OCI-LY1 (cell line): Measurements from ENCODE around the gene IMMP2L.

Source experiments
- H2AFZ ChIP-seq: fragments of 200-600 bp; sonication (generic), shearing (Covaris generic); 2 replicates; pipeline ENCODE4 v1.6.0; 2014; ENCODE audit warnings: antibody characterized with exemption, mild to moderate bottlenecking, low read length
- H3F3A ChIP-seq: fragments of 200-600 bp; sonication (generic), shearing (Covaris generic); 2 replicates; pipeline ENCODE4 v1.6.0; 2014; ENCODE audit warnings: mild to moderate bottlenecking, antibody characterized with exemption, low read length, moderate library complexity; ENCODE audit not compliant: insufficient read depth
- H3K27ac ChIP-seq: fragments of 200-600 bp; sonication (generic); 2 replicates; pipeline ENCODE4 v1.5.1; 2014; ENCODE audit warnings: low read length, mixed run types, mild to moderate bottlenecking, low read depth; ENCODE audit not compliant: poor library complexity, severe bottlenecking
- H3K27me3 ChIP-seq: fragments of 200-600 bp; sonication (generic); 2 replicates; pipeline ENCODE4 v1.6.0; 2014; ENCODE audit warnings: antibody characterized with exemption, mild to moderate bottlenecking, low read length, moderate library complexity; ENCODE audit not compliant: insufficient read depth
- H3K36me3 ChIP-seq: fragments of 200-600 bp; sonication (generic); 2 replicates; pipeline ENCODE4 v1.6.1; 2014; ENCODE audit warnings: mild to moderate bottlenecking, antibody characterized with exemption, low read length, moderate library complexity, mixed read lengths; ENCODE audit not compliant: insufficient read depth
- H3K4me1 ChIP-seq: fragments of 200-600 bp; sonication (generic); 2 replicates; pipeline ENCODE4 v1.5.1; 2014; ENCODE audit warnings: mild to moderate bottlenecking, low read length, moderate library complexity; ENCODE audit not compliant: insufficient read depth, severe bottlenecking
- H3K4me2 ChIP-seq: fragments of 200-600 bp; sonication (generic), shearing (Covaris generic); 2 replicates; pipeline ENCODE4 v1.6.1; 2014; ENCODE audit warnings: low read length
- H3K4me3 ChIP-seq: fragments of 200-600 bp; sonication (generic); 2 replicates; pipeline ENCODE4 v1.5.1; 2014; ENCODE audit warnings: low read length, low read depth, mild to moderate bottlenecking, mixed read lengths; ENCODE audit not compliant: poor library complexity, severe bottlenecking
- H3K79me2 ChIP-seq: fragments of 200-600 bp; shearing (Covaris generic); 2 replicates; pipeline ENCODE4 v1.6.1; 2016; ENCODE audit warnings: mixed run types, low read length, mixed read lengths; ENCODE audit not compliant: insufficient read depth
- H3K9ac ChIP-seq: fragments of 200-600 bp; sonication (generic), shearing (Covaris generic); 2 replicates; pipeline ENCODE4 v1.6.1; 2014; ENCODE audit warnings: mild to moderate bottlenecking, low read length, mixed read lengths
- H3K9me2 ChIP-seq: fragments of 200-600 bp; sonication (generic), shearing (Covaris generic); 2 replicates; pipeline ENCODE4 v1.6.1; 2014; ENCODE audit warnings: low read depth, mild to moderate bottlenecking, low read length, mixed read lengths
- H3K9me3 ChIP-seq: fragments of 200-600 bp; shearing (Covaris generic); 2 replicates; pipeline ENCODE4 v1.6.1; 2014; ENCODE audit warnings: low read length, mixed read lengths
- H4K20me1 ChIP-seq: fragments of 200-600 bp; sonication (generic), shearing (Covaris generic); 2 replicates; pipeline ENCODE4 v1.6.0; 2016; ENCODE audit warnings: mild to moderate bottlenecking, low read length; ENCODE audit not compliant: insufficient read depth
- EZH2 ChIP-seq: fragments of 200-600 bp; sonication (generic), shearing (Covaris generic); IDR thresholded peaks from 2 replicates; pipeline ENCODE4 v1.8.0; 2017; ENCODE audit warnings: borderline replicate concordance, mixed run types, mild to moderate bottlenecking, antibody characterized with exemption, low read length, moderate library complexity, mixed read lengths
- TF ChIP-seq, protein P1 (sequence below): fragments of 200-600 bp; sonication (generic), shearing (Covaris generic); IDR thresholded peaks from 2 replicates; pipeline ENCODE4 v1.5.1; 2017; ENCODE audit warnings: mild to moderate bottlenecking, antibody characterized with exemption, low read length, moderate library complexity, mixed read lengths

Gene IMMP2L

GRCh38 chr7:110870926-110871325 is 691.4 kb downstream of the IMMP2L start:
- TF ChIP-seq, protein P1, sequence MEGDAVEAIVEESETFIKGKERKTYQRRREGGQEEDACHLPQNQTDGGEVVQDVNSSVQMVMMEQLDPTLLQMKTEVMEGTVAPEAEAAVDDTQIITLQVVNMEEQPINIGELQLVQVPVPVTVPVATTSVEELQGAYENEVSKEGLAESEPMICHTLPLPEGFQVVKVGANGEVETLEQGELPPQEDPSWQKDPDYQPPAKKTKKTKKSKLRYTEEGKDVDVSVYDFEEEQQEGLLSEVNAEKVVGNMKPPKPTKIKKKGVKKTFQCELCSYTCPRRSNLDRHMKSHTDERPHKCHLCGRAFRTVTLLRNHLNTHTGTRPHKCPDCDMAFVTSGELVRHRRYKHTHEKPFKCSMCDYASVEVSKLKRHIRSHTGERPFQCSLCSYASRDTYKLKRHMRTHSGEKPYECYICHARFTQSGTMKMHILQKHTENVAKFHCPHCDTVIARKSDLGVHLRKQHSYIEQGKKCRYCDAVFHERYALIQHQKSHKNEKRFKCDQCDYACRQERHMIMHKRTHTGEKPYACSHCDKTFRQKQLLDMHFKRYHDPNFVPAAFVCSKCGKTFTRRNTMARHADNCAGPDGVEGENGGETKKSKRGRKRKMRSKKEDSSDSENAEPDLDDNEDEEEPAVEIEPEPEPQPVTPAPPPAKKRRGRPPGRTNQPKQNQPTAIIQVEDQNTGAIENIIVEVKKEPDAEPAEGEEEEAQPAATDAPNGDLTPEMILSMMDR, result peak; percentile 10; the same call in 1 of the 2 replicates
- TF ChIP-seq EZH2, result no peak
- Histone ChIP-seq H3K9me3 (no peaks in the 10 kb centered on the region), H4K20me1 (no peaks in the 10 kb centered on the region), H3K36me3 (no peaks in the 10 kb centered on the region), H3K4me1 (peaks cover 29% of the 10 kb centered on the region), H3K9ac (no peak overlapping the region), H3K9me2 (no peaks in the 10 kb centered on the region), H3K27ac (no peak overlapping the region), H3K4me2 (no peak overlapping the region), H3K4me3 (no peak overlapping the region), H2AFZ (no peak overlapping the region), H3K27me3 (no peaks in the 10 kb centered on the region), H3F3A (no peaks in the 10 kb centered on the region), H3K79me2 (no peaks in the 10 kb centered on the region)

GRCh38 chr7:110868458-110868857 is 693.8 kb downstream of the IMMP2L start:
- Histone ChIP-seq H3K4me2 (peak overlapping the region; percentile 37), H3K4me3 (no peak overlapping the region), H3F3A (no peaks in the 10 kb centered on the region), H3K9me3 (no peaks in the 10 kb centered on the region), H2AFZ (peak overlapping the region; percentile 48; the same call in 1 of the 2 replicates), H4K20me1 (no peaks in the 10 kb centered on the region), H3K27ac (peak overlapping the region; percentile 56), H3K27me3 (no peaks in the 10 kb centered on the region), H3K4me1 (peaks cover 29% of the 10 kb centered on the region), H3K9ac (no peak overlapping the region; the same call in 1 of the 2 replicates), H3K79me2 (no peaks in the 10 kb centered on the region), H3K9me2 (no peaks in the 10 kb centered on the region), H3K36me3 (no peaks in the 10 kb centered on the region)
- TF ChIP-seq EZH2, result no peak
- TF ChIP-seq, protein P1, result no peak

DNA sequence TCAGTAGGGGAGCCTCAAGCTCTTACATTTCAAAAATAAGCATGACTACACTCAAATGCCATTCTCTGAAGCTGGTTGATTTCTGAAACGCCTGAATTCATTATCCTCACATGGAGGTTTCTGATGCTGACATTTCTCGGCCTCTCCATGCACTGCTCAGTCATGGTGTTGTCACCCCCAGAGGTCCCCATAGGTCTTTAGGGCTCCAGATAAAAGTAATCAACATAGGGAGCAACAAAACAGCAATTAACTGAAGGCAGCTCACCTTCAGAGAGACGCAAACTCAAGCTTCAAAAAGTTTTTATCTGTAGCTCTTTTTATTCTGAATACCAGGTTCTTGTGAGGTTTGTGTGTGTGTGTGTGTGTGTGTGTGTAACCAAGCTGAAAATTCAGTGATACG is 694.5 kb downstream of the IMMP2L start:
- Histone ChIP-seq H3K79me2 (no peaks in the 10 kb centered on the region), H3F3A (no peaks in the 10 kb centered on the region), H4K20me1 (no peaks in the 10 kb centered on the region), H3K27ac (peak overlapping the region; percentile 56), H3K4me1 (peaks cover 29% of the 10 kb centered on the region), H2AFZ (peak overlapping the region; percentile 48; the same call in 1 of the 2 replicates), H3K27me3 (no peaks in the 10 kb centered on the region), H3K9ac (no peak overlapping the region; the same call in 1 of the 2 replicates), H3K9me2 (no peaks in the 10 kb centered on the region), H3K36me3 (no peaks in the 10 kb centered on the region), H3K4me3 (no peak overlapping the region), H3K9me3 (no peaks in the 10 kb centered on the region), H3K4me2 (peak overlapping the region; percentile 37)
- TF ChIP-seq, protein P1, result peak; percentile 22; the same call in 1 of the 2 replicates
- no peak for TF ChIP-seq EZH2
